ENCODE results near the gene IL36B. TPM values are rescaled to one million over a fixed set of nuclear protein-coding genes. Genes with fewer than 3 reads are reported as not detected.
A peak's percentile ranks its signal among the peaks of the same experiment; 100 is the strongest.

Gene IL36B
- total and polyA plus RNA-seq, 9 of the 15 experiments (the other 6 are each of a cell fraction or from before 2014, with no cell fraction given) = not detected

DNA sequence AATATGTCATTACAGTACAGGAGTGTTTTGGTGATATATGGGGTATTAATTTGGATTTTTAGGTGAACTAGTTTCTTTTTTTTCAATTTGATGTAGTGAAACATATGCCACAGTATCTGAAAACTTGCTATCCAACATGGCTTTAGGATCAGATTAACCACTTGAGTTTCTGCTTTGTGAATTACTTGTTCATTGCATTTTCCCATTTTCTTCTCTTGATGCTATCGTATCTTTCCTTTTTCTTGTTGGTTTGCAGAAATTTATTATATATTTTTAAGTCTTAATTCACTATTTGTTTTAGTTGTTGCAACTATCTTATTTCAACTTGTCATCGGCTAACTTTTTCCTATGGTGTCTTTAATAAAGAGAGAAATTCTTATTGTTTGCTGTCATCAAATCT lies 38.6 kb downstream of the IL36B start:
- FAIRE-seq (no peak), DNase-seq (ENCODE audit: extremely low read depth in 1 of 4, low spot score in 3 of 4) (no peak), ATAC-seq (no peak)
- peaks cover 4 to 19% of the 10 kb centered on the region in 2 experiments for H3K4me1 ChIP-seq (replicated peaks in 1 of 2; ENCODE audit: control insufficient read depth in 2 of 2, insufficient read depth in 2 of 2, low read length in 2 of 2)
- peaks cover 3% of the 10 kb centered on the region; the same call in 1 of the 2 replicates for H3K9me3 ChIP-seq (replicated peaks; ENCODE audit: control insufficient read depth, insufficient read depth, low read depth, low read length)
- in situ Hi-C loops (cut with MboI) (no loop called here), intact Hi-C loops (cut with micrococcal nuclease) (no loop called here)
- POLR2A ChIA-PET = no interaction called here
- no peak overlapping the region for H3K4me2 ChIP-seq (ENCODE audit: insufficient read depth, low read length)
- H3K36me3 ChIP-seq (ENCODE audit: control insufficient read depth, insufficient read depth, low read length) = no peaks in the 10 kb centered on the region
- 97% methylated on average over 2 of the region's 2 CpGs for WGBS (ENCODE audit: insufficient coverage, low coverage, missing lambda C conversion rate)
- peak overlapping the region; percentile 81; the same call in 2 of the 3 replicates for H3K27ac ChIP-seq (ENCODE audit: extremely low read depth, low read depth, low read length)
- CTCF ChIA-PET (ENCODE audit: low intra/inter-chr PET ratio) = no interaction called here
- H2AFZ ChIP-seq (ENCODE audit: low read depth, low read length) = peak overlapping the region; percentile 70
- no peaks in the 10 kb centered on the region for H3K79me2 ChIP-seq (ENCODE audit: control insufficient read depth, insufficient read depth, low read length)
- H3K9me1 ChIP-seq (ENCODE audit: control insufficient read depth, insufficient read depth, low read length) = no peaks in the 10 kb centered on the region
- BruUV-seq (replicated peaks) = no TSS peak
- TF ChIP-seq, protein P1, sequence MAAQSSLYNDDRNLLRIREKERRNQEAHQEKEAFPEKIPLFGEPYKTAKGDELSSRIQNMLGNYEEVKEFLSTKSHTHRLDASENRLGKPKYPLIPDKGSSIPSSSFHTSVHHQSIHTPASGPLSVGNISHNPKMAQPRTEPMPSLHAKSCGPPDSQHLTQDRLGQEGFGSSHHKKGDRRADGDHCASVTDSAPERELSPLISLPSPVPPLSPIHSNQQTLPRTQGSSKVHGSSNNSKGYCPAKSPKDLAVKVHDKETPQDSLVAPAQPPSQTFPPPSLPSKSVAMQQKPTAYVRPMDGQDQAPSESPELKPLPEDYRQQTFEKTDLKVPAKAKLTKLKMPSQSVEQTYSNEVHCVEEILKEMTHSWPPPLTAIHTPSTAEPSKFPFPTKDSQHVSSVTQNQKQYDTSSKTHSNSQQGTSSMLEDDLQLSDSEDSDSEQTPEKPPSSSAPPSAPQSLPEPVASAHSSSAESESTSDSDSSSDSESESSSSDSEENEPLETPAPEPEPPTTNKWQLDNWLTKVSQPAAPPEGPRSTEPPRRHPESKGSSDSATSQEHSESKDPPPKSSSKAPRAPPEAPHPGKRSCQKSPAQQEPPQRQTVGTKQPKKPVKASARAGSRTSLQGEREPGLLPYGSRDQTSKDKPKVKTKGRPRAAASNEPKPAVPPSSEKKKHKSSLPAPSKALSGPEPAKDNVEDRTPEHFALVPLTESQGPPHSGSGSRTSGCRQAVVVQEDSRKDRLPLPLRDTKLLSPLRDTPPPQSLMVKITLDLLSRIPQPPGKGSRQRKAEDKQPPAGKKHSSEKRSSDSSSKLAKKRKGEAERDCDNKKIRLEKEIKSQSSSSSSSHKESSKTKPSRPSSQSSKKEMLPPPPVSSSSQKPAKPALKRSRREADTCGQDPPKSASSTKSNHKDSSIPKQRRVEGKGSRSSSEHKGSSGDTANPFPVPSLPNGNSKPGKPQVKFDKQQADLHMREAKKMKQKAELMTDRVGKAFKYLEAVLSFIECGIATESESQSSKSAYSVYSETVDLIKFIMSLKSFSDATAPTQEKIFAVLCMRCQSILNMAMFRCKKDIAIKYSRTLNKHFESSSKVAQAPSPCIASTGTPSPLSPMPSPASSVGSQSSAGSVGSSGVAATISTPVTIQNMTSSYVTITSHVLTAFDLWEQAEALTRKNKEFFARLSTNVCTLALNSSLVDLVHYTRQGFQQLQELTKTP (IDR thresholded peaks at IDR 0.05; ENCODE audit: low read depth in 1 of 2, partially characterized antibody in 2 of 2) = peak in 1 of 2 experiments; percentile 94
- TF ChIP-seq TRIM24 (IDR thresholded peaks at IDR 0.05) (peak in 1 of 2 experiments; percentile 19; a peak in 1 of 4 replicates), ASH1L (IDR thresholded peaks at IDR 0.05; ENCODE audit: borderline replicate concordance, low read depth, partially characterized antibody) (no peak), LEF1 (IDR thresholded peaks at IDR 0.05) (no peak), ZNF239 (CRISPR knock-in tag; IDR thresholded peaks at IDR 0.05) (no peak), CEBPG (CRISPR knock-in tag; IDR thresholded peaks at IDR 0.05) (no peak), CEBPG (tag; conservative IDR thresholded peaks at IDR 0.05 in 1 of 2, IDR thresholded peaks at IDR 0.05 in 1 of 2) (no peak)
- TF ChIP-seq, protein P2, sequence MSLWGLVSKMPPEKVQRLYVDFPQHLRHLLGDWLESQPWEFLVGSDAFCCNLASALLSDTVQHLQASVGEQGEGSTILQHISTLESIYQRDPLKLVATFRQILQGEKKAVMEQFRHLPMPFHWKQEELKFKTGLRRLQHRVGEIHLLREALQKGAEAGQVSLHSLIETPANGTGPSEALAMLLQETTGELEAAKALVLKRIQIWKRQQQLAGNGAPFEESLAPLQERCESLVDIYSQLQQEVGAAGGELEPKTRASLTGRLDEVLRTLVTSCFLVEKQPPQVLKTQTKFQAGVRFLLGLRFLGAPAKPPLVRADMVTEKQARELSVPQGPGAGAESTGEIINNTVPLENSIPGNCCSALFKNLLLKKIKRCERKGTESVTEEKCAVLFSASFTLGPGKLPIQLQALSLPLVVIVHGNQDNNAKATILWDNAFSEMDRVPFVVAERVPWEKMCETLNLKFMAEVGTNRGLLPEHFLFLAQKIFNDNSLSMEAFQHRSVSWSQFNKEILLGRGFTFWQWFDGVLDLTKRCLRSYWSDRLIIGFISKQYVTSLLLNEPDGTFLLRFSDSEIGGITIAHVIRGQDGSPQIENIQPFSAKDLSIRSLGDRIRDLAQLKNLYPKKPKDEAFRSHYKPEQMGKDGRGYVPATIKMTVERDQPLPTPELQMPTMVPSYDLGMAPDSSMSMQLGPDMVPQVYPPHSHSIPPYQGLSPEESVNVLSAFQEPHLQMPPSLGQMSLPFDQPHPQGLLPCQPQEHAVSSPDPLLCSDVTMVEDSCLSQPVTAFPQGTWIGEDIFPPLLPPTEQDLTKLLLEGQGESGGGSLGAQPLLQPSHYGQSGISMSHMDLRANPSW (CRISPR knock-in tag; IDR thresholded peaks at IDR 0.05) = no peak
- TF ChIP-seq, protein P3, sequence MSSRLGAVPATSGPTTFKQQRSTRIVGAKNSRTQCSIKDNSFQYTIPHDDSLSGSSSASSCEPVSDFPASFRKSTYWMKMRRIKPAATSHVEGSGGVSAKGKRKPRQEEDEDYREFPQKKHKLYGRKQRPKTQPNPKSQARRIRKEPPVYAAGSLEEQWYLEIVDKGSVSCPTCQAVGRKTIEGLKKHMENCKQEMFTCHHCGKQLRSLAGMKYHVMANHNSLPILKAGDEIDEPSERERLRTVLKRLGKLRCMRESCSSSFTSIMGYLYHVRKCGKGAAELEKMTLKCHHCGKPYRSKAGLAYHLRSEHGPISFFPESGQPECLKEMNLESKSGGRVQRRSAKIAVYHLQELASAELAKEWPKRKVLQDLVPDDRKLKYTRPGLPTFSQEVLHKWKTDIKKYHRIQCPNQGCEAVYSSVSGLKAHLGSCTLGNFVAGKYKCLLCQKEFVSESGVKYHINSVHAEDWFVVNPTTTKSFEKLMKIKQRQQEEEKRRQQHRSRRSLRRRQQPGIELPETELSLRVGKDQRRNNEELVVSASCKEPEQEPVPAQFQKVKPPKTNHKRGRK (tag; IDR thresholded peaks at IDR 0.05) = peak; percentile 66
- no peaks in the 10 kb centered on the region for H3K27me3 ChIP-seq (ENCODE audit: control insufficient read depth in 2 of 2, insufficient read depth in 2 of 2, low read length in 2 of 2)
- H4K20me1 ChIP-seq (replicated peaks; ENCODE audit: control insufficient read depth, insufficient read depth, low read length) = no peaks in the 10 kb centered on the region
- H3K4me3 ChIP-seq = no peak overlapping the region
- no peak overlapping the region for H3K9ac ChIP-seq (ENCODE audit: insufficient read depth in 1 of 2, low read depth in 2 of 2, low read length in 2 of 2)
